HL-60 (cell line): ENCODE measurements around the gene SAC3D1.

Experiments
- DNase-seq, 2 experiments: peaks; one replicate each; pipeline ENCODE4 v3.0.0-alpha.2; 2010 to 2020; ENCODE audit warnings: low read depth in 1 of 2, low spot score in 1 of 2
- H3K27ac ChIP-seq: fragments of 250-450 bp; sonication (Bioruptor Pico); replicated peaks from 2 replicates; pipeline ENCODE4 v1.5.1; 2020; ENCODE audit warnings: mild to moderate bottlenecking, moderate library complexity
- H3K27me3 ChIP-seq: fragments of 250-450 bp; sonication (Bioruptor Pico); 2 replicates; pipeline ENCODE4 v1.5.1; 2021; ENCODE audit warnings: mild to moderate bottlenecking, moderate library complexity; ENCODE audit not compliant: insufficient read depth, poor library complexity, severe bottlenecking
- H3K4me3 ChIP-seq: replicated peaks from 2 replicates; pipeline ENCODE4 v1.5.1; 2011; ENCODE audit warnings: mild to moderate bottlenecking, control low read depth, low read length; ENCODE audit not compliant: insufficient read depth
- CTCF ChIP-seq: IDR thresholded peaks from one replicate; pipeline ENCODE4 v1.5.1; 2011; ENCODE audit warnings: low read length, control low read depth, inconsistent platforms; ENCODE audit not compliant: insufficient read depth
- GABPA ChIP-seq: IDR thresholded peaks from 2 replicates; pipeline ENCODE4 v1.6.1; 2012; ENCODE audit warnings: low read depth
- POLR2AphosphoS5 ChIP-seq: IDR thresholded peaks from 2 replicates; pipeline ENCODE4 v1.6.1; 2012; ENCODE audit warnings: low read depth
- REST ChIP-seq: IDR thresholded peaks from 2 replicates; pipeline ENCODE4 v1.6.1; 2012; ENCODE audit warnings: low read depth; ENCODE audit not compliant: insufficient replicate concordance
- SPI1 ChIP-seq: IDR thresholded peaks from 2 replicates; pipeline ENCODE4 v1.6.1; 2012; ENCODE audit warnings: low read depth, mild to moderate bottlenecking, borderline replicate concordance

The SAC3D1 gene

GRCh38 chr11:65063532-65063931 is 22.5 kb downstream of the SAC3D1 start:
- DNase-seq = no peak

GRCh38 chr11:65064847-65065240 is 23.8 kb downstream of the SAC3D1 start:
- DNase-seq = no peak
- no peaks in the 10 kb centered on the region for H3K27me3 ChIP-seq
- H3K4me3 ChIP-seq = no peak overlapping the region
- no peak for TF ChIP-seq REST
- TF ChIP-seq GABPA = no peak
- TF ChIP-seq POLR2AphosphoS5 = no peak
- TF ChIP-seq CTCF = no peak
- no peak for TF ChIP-seq SPI1
- no peak overlapping the region for H3K27ac ChIP-seq

More at GRCh38 chr11:65063532-65063931, 22.5 kb downstream of the SAC3D1 start:
- no peak overlapping the region for H3K27ac ChIP-seq
- TF ChIP-seq REST = no peak
- H3K27me3 ChIP-seq = no peaks in the 10 kb centered on the region
- no peak overlapping the region for H3K4me3 ChIP-seq

GRCh38 chr11:65065851-65066250 is 24.8 kb downstream of the SAC3D1 start:
- no peak for DNase-seq
- Histone ChIP-seq H3K27me3 (no peaks in the 10 kb centered on the region), H3K4me3 (no peak overlapping the region), H3K27ac (no peak overlapping the region)
- TF ChIP-seq CTCF (no peak), GABPA (no peak), REST (no peak), POLR2AphosphoS5 (no peak), SPI1 (no peak)

GRCh38 chr11:65066315-65066714 is 25.3 kb downstream of the SAC3D1 start:
- TF ChIP-seq GABPA (no peak), CTCF (no peak), POLR2AphosphoS5 (no peak), REST (no peak), SPI1 (no peak)
- no peak overlapping the region for H3K27ac ChIP-seq
- H3K27me3 ChIP-seq = no peaks in the 10 kb centered on the region
- no peak overlapping the region for H3K4me3 ChIP-seq
- DNase-seq = no peak
